ENCODE data around the gene ANKLE1.

DNA sequence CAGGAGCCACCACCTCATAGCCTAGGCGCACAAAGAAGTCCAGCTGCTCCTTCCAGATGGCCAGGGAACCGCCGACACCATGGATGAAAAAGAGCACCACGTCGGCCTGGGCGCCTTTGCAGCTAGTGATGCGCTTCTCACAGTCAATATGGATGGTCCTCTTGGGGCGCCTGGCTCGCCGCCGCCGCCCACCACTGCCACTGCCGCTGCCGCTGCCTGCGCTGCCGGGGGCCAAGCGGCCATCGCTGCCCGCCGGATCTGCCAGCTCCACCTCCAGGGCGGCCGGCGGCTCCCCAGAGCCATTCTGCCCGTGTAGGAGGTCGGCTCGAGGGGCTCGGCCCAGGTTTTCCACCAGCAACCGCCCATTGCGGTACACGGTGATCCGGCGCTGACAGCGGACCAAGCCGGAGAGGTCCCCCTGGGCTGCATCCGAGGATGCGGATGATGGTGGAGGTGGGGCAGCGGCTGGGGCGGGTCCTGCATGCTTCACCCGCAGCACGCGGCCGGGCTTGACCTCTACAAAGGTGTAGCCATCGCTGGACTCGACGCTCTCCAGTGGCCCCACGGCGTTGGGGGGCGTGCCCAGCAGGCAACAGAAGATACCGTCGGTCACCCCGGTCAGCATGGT is 19.4 kb downstream of the ANKLE1 start:
- no peak for TF ChIP-seq EZH2 (IDR thresholded peaks at IDR 0.05; ENCODE audit: low read length)
- TF ChIP-seq, protein P1, sequence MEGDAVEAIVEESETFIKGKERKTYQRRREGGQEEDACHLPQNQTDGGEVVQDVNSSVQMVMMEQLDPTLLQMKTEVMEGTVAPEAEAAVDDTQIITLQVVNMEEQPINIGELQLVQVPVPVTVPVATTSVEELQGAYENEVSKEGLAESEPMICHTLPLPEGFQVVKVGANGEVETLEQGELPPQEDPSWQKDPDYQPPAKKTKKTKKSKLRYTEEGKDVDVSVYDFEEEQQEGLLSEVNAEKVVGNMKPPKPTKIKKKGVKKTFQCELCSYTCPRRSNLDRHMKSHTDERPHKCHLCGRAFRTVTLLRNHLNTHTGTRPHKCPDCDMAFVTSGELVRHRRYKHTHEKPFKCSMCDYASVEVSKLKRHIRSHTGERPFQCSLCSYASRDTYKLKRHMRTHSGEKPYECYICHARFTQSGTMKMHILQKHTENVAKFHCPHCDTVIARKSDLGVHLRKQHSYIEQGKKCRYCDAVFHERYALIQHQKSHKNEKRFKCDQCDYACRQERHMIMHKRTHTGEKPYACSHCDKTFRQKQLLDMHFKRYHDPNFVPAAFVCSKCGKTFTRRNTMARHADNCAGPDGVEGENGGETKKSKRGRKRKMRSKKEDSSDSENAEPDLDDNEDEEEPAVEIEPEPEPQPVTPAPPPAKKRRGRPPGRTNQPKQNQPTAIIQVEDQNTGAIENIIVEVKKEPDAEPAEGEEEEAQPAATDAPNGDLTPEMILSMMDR (optimal IDR thresholded peaks at IDR 0.05 in 1 of 3, IDR thresholded peaks at IDR 0.05 in 1 of 3, conservative IDR thresholded peaks at IDR 0.05 in 1 of 3; ENCODE audit: extremely low read depth in 1 of 3, insufficient read depth in 2 of 3, low read length in 3 of 3): no peak
